GM12878 (cell line): ENCODE results near the gene TES. TPM values are rescaled to one million over a fixed set of nuclear protein-coding genes. Genes with fewer than 3 reads are reported as not detected.

Experiments
- DPF2 ChIP-seq: fragments of 450-650 bp; IDR thresholded peaks from 2 replicates; pipeline ENCODE4 v1.6.1; 2017; ENCODE audit warnings: mild to moderate bottlenecking
- EED ChIP-seq: sonication (generic); IDR thresholded peaks from 2 replicates; pipeline ENCODE4 v1.6.1; 2016; ENCODE audit warnings: antibody characterized with exemption, low read depth
- EP300 ChIP-seq, 2 experiments: fragments of 150-350 bp in 1 of 2; IDR thresholded peaks; 2 replicates each; pipeline ENCODE4 v1.6.1; 2011 to 2012; ENCODE audit warnings: low read depth in 2 of 2, low read length in 2 of 2, borderline replicate concordance in 1 of 2, improper control_type of control experiment in 1 of 2, inconsistent platforms in 1 of 2; ENCODE audit not compliant: control insufficient read depth in 1 of 2
- JUNB ChIP-seq: IDR thresholded peaks from 2 replicates; pipeline ENCODE4 v1.6.1; 2016; ENCODE audit warnings: antibody characterized with exemption, mild to moderate bottlenecking
- MYC ChIP-seq: IDR thresholded peaks from 2 replicates; pipeline ENCODE4 v1.6.1; 2011; ENCODE audit warnings: mild to moderate bottlenecking, low read length, moderate library complexity, inconsistent platforms; ENCODE audit not compliant: insufficient read depth, insufficient replicate concordance, insufficient read length, severe bottlenecking
- NR2C1 ChIP-seq: fragments of 450-650 bp; IDR thresholded peaks from 2 replicates; pipeline ENCODE4 v1.6.1; 2017; ENCODE audit warnings: antibody characterized with exemption, mild to moderate bottlenecking, moderate library complexity
- PAX5 ChIP-seq: IDR thresholded peaks from 2 replicates; pipeline ENCODE4 v1.6.1; 2011; ENCODE audit warnings: low read depth, low read length, borderline replicate concordance
- YBX1 ChIP-seq: fragments of 450-650 bp; IDR thresholded peaks from 2 replicates; pipeline ENCODE4 v1.6.1; 2016; ENCODE audit warnings: antibody characterized with exemption
- ZNF217 ChIP-seq: fragments of 450-650 bp; IDR thresholded peaks from 2 replicates; pipeline ENCODE4 v1.6.1; 2017; ENCODE audit warnings: antibody characterized with exemption, mild to moderate bottlenecking
- polyA plus RNA-seq, 11 experiments: library from polyadenylated mRNA; depleted of rRNA in 4 of 11; unstranded in 6 of 11; stranded (reverse) in 5 of 11; fragments of >200 nt; fragmentation: Nextera tagmentation in 4 of 11; fragmentation: Illumina TruSeq in 1 of 11; extraction: Ambion mirVana in 4 of 11; extraction: Trizol in 1 of 11; gene quantifications; 1 replicate in 1 of 11; 2 replicates in 10 of 11; pipeline versions ENCODE4 v1.2.1 to v1.2.3, GENCODE V29; 2011 to 2016; ENCODE audit warnings: inconsistent platforms in 2 of 11, missing spikeins in 2 of 11, low read depth in 1 of 11
- total RNA-seq, 4 experiments: library from RNA; depleted of rRNA in 3 of 4; stranded (reverse); fragments of >200 nt in 3 of 4; fragmentation: Illumina TruSeq in 1 of 4; extraction: Trizol in 1 of 4; gene quantifications; 2 replicates each; pipeline versions ENCODE4 v1.2.1 to v1.2.3, GENCODE V29; 2013 to 2021
- TF ChIP-seq, protein P1 (sequence below): fragments of 450-650 bp; formaldehyde crosslinking; IDR thresholded peaks from 2 replicates; pipeline ENCODE4 v1.5.0; 2022; ENCODE audit warnings: mild to moderate bottlenecking, missing genetic modification characterization
- TF ChIP-seq, protein P2 (sequence below): IDR thresholded peaks from 2 replicates; pipeline ENCODE4 v1.6.1; 2011; ENCODE audit warnings: mild to moderate bottlenecking, low read depth, low read length, moderate library complexity; ENCODE audit not compliant: insufficient replicate concordance

Gene TES
- total and polyA plus RNA-seq, 10 of the 15 experiments (the other 5 are each of a cell fraction or from before 2014, with no cell fraction given), result 31.2 to 77.5 (median 59.2) TPM

DNA sequence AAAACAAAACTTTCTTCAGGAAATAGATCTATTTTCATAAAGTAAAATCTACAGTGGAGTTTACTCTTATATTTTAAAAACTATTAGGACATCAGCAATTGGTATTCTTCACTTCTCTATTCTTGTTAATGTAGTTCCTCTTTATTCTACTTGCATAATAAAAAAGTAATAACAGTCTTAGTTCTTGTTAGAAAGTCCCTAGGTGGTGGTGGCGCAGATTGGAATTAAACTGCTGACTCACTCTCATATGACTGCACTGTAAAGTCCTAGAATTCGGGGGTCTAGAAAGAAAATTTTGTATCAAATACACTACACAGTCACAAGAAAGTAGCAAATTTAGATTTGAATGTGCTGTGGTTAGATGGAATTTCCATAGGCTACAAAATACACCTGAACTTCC, 44.6 kb upstream of the TES start (continued):
- TF ChIP-seq, protein P1, sequence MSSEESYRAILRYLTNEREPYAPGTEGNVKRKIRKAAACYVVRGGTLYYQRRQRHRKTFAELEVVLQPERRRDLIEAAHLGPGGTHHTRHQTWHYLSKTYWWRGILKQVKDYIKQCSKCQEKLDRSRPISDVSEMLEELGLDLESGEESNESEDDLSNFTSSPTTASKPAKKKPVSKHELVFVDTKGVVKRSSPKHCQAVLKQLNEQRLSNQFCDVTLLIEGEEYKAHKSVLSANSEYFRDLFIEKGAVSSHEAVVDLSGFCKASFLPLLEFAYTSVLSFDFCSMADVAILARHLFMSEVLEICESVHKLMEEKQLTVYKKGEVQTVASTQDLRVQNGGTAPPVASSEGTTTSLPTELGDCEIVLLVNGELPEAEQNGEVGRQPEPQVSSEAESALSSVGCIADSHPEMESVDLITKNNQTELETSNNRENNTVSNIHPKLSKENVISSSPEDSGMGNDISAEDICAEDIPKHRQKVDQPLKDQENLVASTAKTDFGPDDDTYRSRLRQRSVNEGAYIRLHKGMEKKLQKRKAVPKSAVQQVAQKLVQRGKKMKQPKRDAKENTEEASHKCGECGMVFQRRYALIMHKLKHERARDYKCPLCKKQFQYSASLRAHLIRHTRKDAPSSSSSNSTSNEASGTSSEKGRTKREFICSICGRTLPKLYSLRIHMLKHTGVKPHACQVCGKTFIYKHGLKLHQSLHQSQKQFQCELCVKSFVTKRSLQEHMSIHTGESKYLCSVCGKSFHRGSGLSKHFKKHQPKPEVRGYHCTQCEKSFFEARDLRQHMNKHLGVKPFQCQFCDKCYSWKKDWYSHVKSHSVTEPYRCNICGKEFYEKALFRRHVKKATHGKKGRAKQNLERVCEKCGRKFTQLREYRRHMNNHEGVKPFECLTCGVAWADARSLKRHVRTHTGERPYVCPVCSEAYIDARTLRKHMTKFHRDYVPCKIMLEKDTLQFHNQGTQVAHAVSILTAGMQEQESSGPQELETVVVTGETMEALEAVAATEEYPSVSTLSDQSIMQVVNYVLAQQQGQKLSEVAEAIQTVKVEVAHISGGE (CRISPR knock-in tag), result no peak
- TF ChIP-seq EP300 (IDR thresholded peaks at IDR 0.05; ENCODE audit: borderline replicate concordance in 1 of 2, control insufficient read depth in 1 of 2, low read depth in 2 of 2, low read length in 2 of 2), result peak; percentile 34 to 71; a peak in 2 of 4 replicates
- no peak for TF ChIP-seq MYC
- 0 out of 2 replicates have a peak, but pooled peaks have one; percentile 35 for TF ChIP-seq PAX5
- TF ChIP-seq ZNF217, result peak; percentile 86
- TF ChIP-seq NR2C1, result no peak
- peak; percentile 17; the same call in 1 of the 2 replicates for TF ChIP-seq EED
- no peak for TF ChIP-seq YBX1
- TF ChIP-seq, protein P2, sequence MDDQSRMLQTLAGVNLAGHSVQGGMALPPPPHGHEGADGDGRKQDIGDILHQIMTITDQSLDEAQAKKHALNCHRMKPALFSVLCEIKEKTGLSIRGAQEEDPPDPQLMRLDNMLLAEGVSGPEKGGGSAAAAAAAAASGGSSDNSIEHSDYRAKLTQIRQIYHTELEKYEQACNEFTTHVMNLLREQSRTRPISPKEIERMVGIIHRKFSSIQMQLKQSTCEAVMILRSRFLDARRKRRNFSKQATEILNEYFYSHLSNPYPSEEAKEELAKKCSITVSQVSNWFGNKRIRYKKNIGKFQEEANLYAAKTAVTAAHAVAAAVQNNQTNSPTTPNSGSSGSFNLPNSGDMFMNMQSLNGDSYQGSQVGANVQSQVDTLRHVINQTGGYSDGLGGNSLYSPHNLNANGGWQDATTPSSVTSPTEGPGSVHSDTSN, result no peak
- peak; percentile 81; the same call in 1 of the 2 replicates for TF ChIP-seq DPF2
- peak; percentile 82 for TF ChIP-seq JUNB
- TF ChIP-seq, all 136 proteins: peak for 21
